AG09309 (cell line): ENCODE measurements around the gene TXNRD1.
"Not testable (repeated sequence)": the region's sequence is repeated elsewhere in the genome, so short reads cannot be mapped to it uniquely, and the experiment has no call there.

Source experiments
- DNase-seq: peaks from one replicate; pipeline ENCODE4 v3.0.0-alpha.2; 2010; ENCODE audit warnings: low read depth
- H3K4me3 ChIP-seq: 2 replicates; pipeline ENCODE4 v1.5.1; 2011; ENCODE audit warnings: mild to moderate bottlenecking, low read depth, low read length, moderate library complexity; ENCODE audit not compliant: control insufficient read depth
- CTCF ChIP-seq: IDR thresholded peaks from 2 replicates; pipeline ENCODE4 v1.5.1; 2011; ENCODE audit warnings: mild to moderate bottlenecking, low read depth, low read length, inconsistent platforms; ENCODE audit not compliant: insufficient read depth, control insufficient read depth; ENCODE audit errors: missing control alignments

TXNRD1 gene

GRCh38 chr12:104294158-104294859, 78.7 kb downstream of the TXNRD1 start:
- H3K4me3 ChIP-seq, DNase-seq: not testable (repeated sequence)
- peak; percentile 33 for TF ChIP-seq CTCF

- no peak for TF ChIP-seq CTCF
- DNase-seq = no peak
These were observed 79.5 kb downstream of the TXNRD1 start for GRCh38 chr12:104294927-104295668.

GRCh38 chr12:104295954-104296353, 80.4 kb downstream of the TXNRD1 start:
- DNase-seq = no peak
- TF ChIP-seq CTCF = no peak
- no peak overlapping the region for H3K4me3 ChIP-seq

More at GRCh38 chr12:104294927-104295668, 79.5 kb downstream of the TXNRD1 start:
- H3K4me3 ChIP-seq = no peak overlapping the region

- no peak for TF ChIP-seq CTCF
- no peak for DNase-seq
- no peak overlapping the region for H3K4me3 ChIP-seq
These were observed 81.1 kb downstream of the TXNRD1 start for GRCh38 chr12:104296718-104297117.

- no peak for TF ChIP-seq CTCF
- H3K4me3 ChIP-seq = no peak overlapping the region
- DNase-seq = no peak
These were observed 82.0 kb downstream of the TXNRD1 start for GRCh38 chr12:104297477-104298113.

GRCh38 chr12:104299842-104300481, 84.4 kb downstream of the TXNRD1 start:
- no peak overlapping the region for H3K4me3 ChIP-seq
- no peak for TF ChIP-seq CTCF
- DNase-seq = no peak
